Measurements from ENCODE around the gene TNKS1BP1. TPM values are rescaled to one million over a fixed set of nuclear protein-coding genes. Genes with fewer than 3 reads are reported as not detected.
"Not testable (repeated sequence)": the region's sequence is repeated elsewhere in the genome, so short reads cannot be mapped to it uniquely, and the experiment has no call there.

Gene TNKS1BP1
- total RNA-seq, 1 experiment from 2014 or later = 120 TPM

- Histone ChIP-seq H3K4me1 (peaks cover 30% of the 10 kb centered on the region), H3K4me3 (ENCODE audit: low read depth, low read length) (no peak overlapping the region), H3K36me3 (ENCODE audit: control insufficient read depth, insufficient read depth, low read length) (no peaks in the 10 kb centered on the region), H3K9me3 (no peaks in the 10 kb centered on the region), H3K27me3 (replicated peaks; ENCODE audit: control insufficient read depth, insufficient read depth, low read length) (no peaks in the 10 kb centered on the region)
- ChIA-PET CTCF (no interaction called here), POLR2A (interaction anchor here (0.6 kb wide), 1 partner anchor 175 kb away, joined by 3 read pairs; no protein-coding TSS in a partner anchor)
- DNase-seq = no peak
- Mint-ChIP-seq H3K4me3 (ENCODE audit: unreplicated experiment) (no peak overlapping the region), H3K4me1 (ENCODE audit: low read depth, unreplicated experiment) (peaks cover 27% of the 10 kb centered on the region), H3K27ac (ENCODE audit: unreplicated experiment) (no peak overlapping the region), H3K27me3 (ENCODE audit: insufficient read depth, unreplicated experiment) (no peaks in the 10 kb centered on the region), H3K9me3 (ENCODE audit: unreplicated experiment) (peaks cover 16% of the 10 kb centered on the region), H3K36me3 (ENCODE audit: insufficient read depth, unreplicated experiment) (peaks cover 6% of the 10 kb centered on the region)
- intact Hi-C loops (cut with micrococcal nuclease; ENCODE audit: unreplicated experiment) = loop anchor here (5.0 kb wide), 1 partner anchor 69 kb away; no protein-coding TSS in a partner anchor
- no TSS peak for BruUV-seq (replicated peaks)
- no peak for TF ChIP-seq CTCF (IDR thresholded peaks at IDR 0.05; ENCODE audit: insufficient read depth in 1 of 2, low read depth in 1 of 2, low read length in 1 of 2, severe bottlenecking in 1 of 2, unreplicated experiment in 1 of 2)
These were observed 38.7 kb upstream of the TNKS1BP1 start for GRCh38 chr11:57363131-57364080.

GRCh38 chr11:57361926-57362325 is 37.2 kb upstream of the TNKS1BP1 start:
- H3K9me3 ChIP-seq = no peaks in the 10 kb centered on the region
- no peaks in the 10 kb centered on the region for H3K27me3 ChIP-seq (replicated peaks; ENCODE audit: control insufficient read depth, insufficient read depth, low read length)
- peaks cover 40% of the 10 kb centered on the region for H3K4me1 ChIP-seq
- POLR2A ChIA-PET = no interaction called here
- intact Hi-C loops (cut with micrococcal nuclease; ENCODE audit: unreplicated experiment) = loop anchor here (5.0 kb wide), 1 partner anchor 70 kb away; no protein-coding TSS in a partner anchor
- Mint-ChIP-seq H3K9me3 (ENCODE audit: unreplicated experiment) (peaks cover 16% of the 10 kb centered on the region), H3K27ac (ENCODE audit: unreplicated experiment) (no peak overlapping the region), H3K27me3 (ENCODE audit: insufficient read depth, unreplicated experiment) (no peaks in the 10 kb centered on the region), H3K4me3 (ENCODE audit: unreplicated experiment) (no peak overlapping the region), H3K36me3 (ENCODE audit: insufficient read depth, unreplicated experiment) (peaks cover 6% of the 10 kb centered on the region), H3K4me1 (ENCODE audit: low read depth, unreplicated experiment) (peaks cover 27% of the 10 kb centered on the region)
- H3K36me3 ChIP-seq (ENCODE audit: control insufficient read depth, insufficient read depth, low read length) = no peaks in the 10 kb centered on the region
- DNase-seq = no peak
- no TSS peak for BruUV-seq (replicated peaks)
- H3K4me3 ChIP-seq (ENCODE audit: low read depth, low read length) = no peak overlapping the region
- CTCF ChIA-PET = no interaction called here
- TF ChIP-seq CTCF (IDR thresholded peaks at IDR 0.05; ENCODE audit: insufficient read depth in 1 of 2, low read depth in 1 of 2, low read length in 1 of 2, severe bottlenecking in 1 of 2, unreplicated experiment in 1 of 2) = no peak

GRCh38 chr11:57361420-57361819 is 36.7 kb upstream of the TNKS1BP1 start:
- Mint-ChIP-seq H3K4me1 (ENCODE audit: low read depth, unreplicated experiment) (peaks cover 27% of the 10 kb centered on the region), H3K9me3 (ENCODE audit: unreplicated experiment) (peaks cover 16% of the 10 kb centered on the region), H3K27ac (ENCODE audit: unreplicated experiment) (peak overlapping the region; percentile 37)
- POLR2A ChIA-PET; DNase-seq; H3K9me3 ChIP-seq; H3K36me3 ChIP-seq (ENCODE audit: control insufficient read depth, insufficient read depth, low read length); H3K27me3 ChIP-seq (replicated peaks; ENCODE audit: control insufficient read depth, insufficient read depth, low read length); H3K4me3 ChIP-seq (ENCODE audit: low read depth, low read length); H3K36me3 Mint-ChIP-seq (ENCODE audit: insufficient read depth, unreplicated experiment); BruUV-seq (replicated peaks); H3K27me3 Mint-ChIP-seq (ENCODE audit: insufficient read depth, unreplicated experiment); H3K4me3 Mint-ChIP-seq (ENCODE audit: unreplicated experiment): not testable (repeated sequence)
- peaks cover 40% of the 10 kb centered on the region for H3K4me1 ChIP-seq
- intact Hi-C loops (cut with micrococcal nuclease; ENCODE audit: unreplicated experiment) = loop anchor here (5.0 kb wide), 1 partner anchor 71 kb away; no protein-coding TSS in a partner anchor
- CTCF ChIA-PET = interaction anchor here (0.6 kb wide), 1 partner anchor 17 kb away, joined by 4 read pairs; no protein-coding TSS in a partner anchor

Measured in Caco-2 (cell line).